ENCODE measurements around the gene MYBPC3.

MYBPC3 gene

GRCh38 chr11:47285969-47286770 is 66.3 kb downstream of the MYBPC3 start:
- no peak for TF ChIP-seq CTCF (IDR thresholded peaks at IDR 0.05; ENCODE audit: low read depth, low read length, missing control alignments)
- in situ Hi-C loops (cut with HindIII; ENCODE audit: low sequenced_read_pairs): no loop called here
- H3K4me3 ChIP-seq (ENCODE audit: low read depth, low read length): no peak overlapping the region
- no peak for DNase-seq (ENCODE audit: low read depth)

GRCh38 chr11:47284151-47284550 is 68.4 kb downstream of the MYBPC3 start:
- H3K4me3 ChIP-seq (ENCODE audit: low read depth, low read length): no peak overlapping the region
- in situ Hi-C loops (cut with HindIII; ENCODE audit: low sequenced_read_pairs): loop anchor here (5.0 kb wide), 1 partner anchor 52 kb away; no protein-coding TSS in a partner anchor
- no peak for TF ChIP-seq CTCF (IDR thresholded peaks at IDR 0.05; ENCODE audit: low read depth, low read length, missing control alignments)
- DNase-seq (ENCODE audit: low read depth): no peak

- TF ChIP-seq CTCF (IDR thresholded peaks at IDR 0.05; ENCODE audit: low read depth, low read length, missing control alignments): no peak
- H3K4me3 ChIP-seq (ENCODE audit: low read depth, low read length): no peak overlapping the region
- in situ Hi-C loops (cut with HindIII; ENCODE audit: low sequenced_read_pairs): loop anchor here (5.0 kb wide), 1 partner anchor 50 kb away; no protein-coding TSS in a partner anchor
- DNase-seq (ENCODE audit: low read depth): no peak
Observed at GRCh38 chr11:47282462-47282861, 70.0 kb downstream of the MYBPC3 start.
